ENCODE data around the gene HCRTR1.

GRCh38 chr1:31675756-31676155 lies 58.3 kb downstream of the HCRTR1 start:
- no peak for TF ChIP-seq POLR2A (IDR thresholded peaks at IDR 0.05; ENCODE audit: low read length)
- no peak for TF ChIP-seq GATA1 (IDR thresholded peaks at IDR 0.05; ENCODE audit: low read depth, low read length)

Data from erythroblast (primary cell).